ENCODE results near the gene C20orf204. TPM values are rescaled to one million over a fixed set of nuclear protein-coding genes. Genes with fewer than 3 reads are reported as not detected.

Gene C20orf204
- total and polyA plus RNA-seq, 2 of the 8 experiments (the other 6 are each of a cell fraction or from before 2014, with no cell fraction given) = 0.39 to 0.52 TPM

DNA sequence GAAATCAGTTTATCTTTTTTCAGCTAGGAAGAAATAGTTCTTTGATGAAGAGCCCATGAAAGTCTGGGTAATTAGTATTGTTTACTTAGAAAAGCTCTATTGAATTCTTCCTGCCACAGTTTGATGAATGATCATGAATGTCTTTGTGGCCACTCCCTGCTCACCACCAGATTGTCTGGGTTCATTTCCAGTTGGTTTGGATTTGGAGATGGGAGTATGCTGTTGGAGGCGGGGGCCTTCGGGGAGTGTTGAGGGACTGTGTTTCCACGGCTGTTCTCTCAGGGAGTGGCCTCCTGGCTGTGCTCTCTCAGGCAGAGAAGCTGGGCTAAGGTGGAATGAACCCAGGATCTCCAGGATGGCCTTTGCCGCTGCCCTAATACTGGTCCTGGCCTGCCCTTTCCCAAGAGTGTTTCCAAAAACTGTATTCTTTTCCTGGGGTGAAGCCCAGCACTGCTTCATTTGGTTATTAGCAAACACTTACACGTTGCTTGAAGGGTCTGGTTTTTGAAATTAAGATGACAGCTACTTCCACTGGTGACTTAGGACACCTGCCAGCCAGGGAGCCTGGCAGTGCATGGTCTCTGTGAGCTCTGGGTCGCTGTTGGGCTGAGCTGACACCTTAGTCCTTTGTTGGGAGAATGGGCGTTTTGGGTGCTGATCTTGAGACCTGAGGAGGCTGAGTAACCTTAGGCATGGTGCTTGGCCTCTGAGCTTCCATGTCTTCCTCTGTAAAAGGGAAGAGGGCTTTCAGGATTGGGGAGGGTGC is 31.8 kb upstream of the C20orf204 start:
- Histone ChIP-seq H2BK5ac (ENCODE audit: low read depth, low read length) (no peak overlapping the region), H3K27ac (ENCODE audit: low read depth, low read length) (no peak overlapping the region), H4K20me1 (replicated peaks in 1 of 2; ENCODE audit: control insufficient read depth in 1 of 2, insufficient read depth in 2 of 2, low read length in 2 of 2) (peaks cover 11 to 15% of the 10 kb centered on the region in 2 experiments), H2BK20ac (ENCODE audit: low read length) (no peak overlapping the region), H3K23me2 (ENCODE audit: low read depth, low read length) (no peaks in the 10 kb centered on the region), H3K23ac (ENCODE audit: insufficient read length) (no peak overlapping the region), H2BK120ac (replicated peaks; ENCODE audit: low read depth, low read length) (no peak overlapping the region), H3K4ac (replicated peaks; ENCODE audit: insufficient read length, low read depth, low read length) (no peak overlapping the region), H4K91ac (replicated peaks; ENCODE audit: insufficient read length, low read length) (no peak overlapping the region), H3K36me3 (ENCODE audit: control insufficient read depth in 2 of 4, insufficient read depth in 4 of 4, low read length in 3 of 4) (peaks cover 11 to 52% (median 30%) of the 10 kb centered on the region in 4 experiments), H3K4me2 (ENCODE audit: insufficient read depth in 1 of 2, low read depth in 2 of 2, low read length in 2 of 2) (no peak overlapping the region), H2BK12ac (ENCODE audit: low read depth, low read length) (no peak overlapping the region), H3K56ac (replicated peaks; ENCODE audit: insufficient read length, low read depth, low read length) (no peak overlapping the region), H3K79me1 (ENCODE audit: low read depth, low read length) (peaks cover 7% of the 10 kb centered on the region), H3K18ac (ENCODE audit: extremely low read depth, low read length) (no peak overlapping the region), H3K27me3 (replicated peaks in 1 of 4; ENCODE audit: control insufficient read depth in 3 of 4, extremely low read depth in 1 of 4, insufficient read depth in 3 of 4, low read length in 3 of 4) (no peaks in the 10 kb centered on the region), H2AFZ (ENCODE audit: low read length) (no peak overlapping the region), H3K9ac (replicated peaks in 1 of 4; ENCODE audit: extremely low read depth in 1 of 4, low read depth in 3 of 4, low read length in 3 of 4) (no peak overlapping the region), H4K8ac (ENCODE audit: extremely low read depth, insufficient read depth, low read length) (no peak overlapping the region), H2AK5ac (ENCODE audit: low read depth, low read length) (no peak overlapping the region), H3K14ac (ENCODE audit: insufficient read length) (no peak overlapping the region), H3K4me3 (ENCODE audit: extremely low read depth in 1 of 4, insufficient read depth in 2 of 4, low read depth in 3 of 4, low read length in 4 of 4) (no peak overlapping the region), H3K9me3 (ENCODE audit: insufficient read depth in 2 of 2, low read depth in 1 of 2, low read length in 1 of 2) (no peaks in the 10 kb centered on the region), H3K4me1 (replicated peaks in 1 of 4; ENCODE audit: control insufficient read depth in 3 of 4, insufficient read depth in 4 of 4, low read length in 3 of 4) (0 out of 7 replicates have a peak, but pooled peaks cover 0 to 2% (median 0%) of the 10 kb centered on the region in 4 experiments), H2BK15ac (ENCODE audit: low read length) (no peak overlapping the region), H4K5ac (ENCODE audit: insufficient read length, low read depth, low read length) (no peak overlapping the region), H3K79me2 (ENCODE audit: control insufficient read depth in 1 of 2, insufficient read depth in 2 of 2, low read length in 2 of 2) (peaks cover 0 to 5% of the 10 kb centered on the region in 2 experiments; a peak in 2 of 4 replicates)
- FAIRE-seq (no peak), DNase-seq (ENCODE audit: low read depth in 1 of 2, low spot score in 2 of 2) (no peak)
- ChIA-PET POLR2A (ENCODE audit: partially characterized antibody) (interaction anchor here (1.4 kb wide), 1 partner anchor 14 kb away, joined by 3 read pairs; no protein-coding TSS in a partner anchor), CTCF (ENCODE audit: partially characterized antibody) (interaction anchor here (1.5 kb wide), 1 partner anchor 53 kb away, joined by 3 read pairs; no protein-coding TSS in a partner anchor)
- 84% methylated on average over 7 of the region's 7 CpGs; no CpG with 5 or more reads in 1 of the 2 experiments for WGBS, 2 experiments (ENCODE audit: extremely low coverage in 1 of 2, insufficient coverage in 1 of 2, insufficient read length in 1 of 2, insufficient replicate concordance in 2 of 2, low coverage in 1 of 2, low lambda C conversion rate in 2 of 2, missing lambda C conversion rate in 1 of 2)
- TF ChIP-seq RAD21 (IDR thresholded peaks at IDR 0.05 in 1 of 2, conservative IDR thresholded peaks at IDR 0.05 in 1 of 2; ENCODE audit: low read depth in 2 of 2, low read length in 2 of 2) = no peak
- TF ChIP-seq CHD2 (IDR thresholded peaks at IDR 0.05; ENCODE audit: low read length) = no peak
- TF ChIP-seq CBX8 (IDR thresholded peaks at IDR 0.05; ENCODE audit: borderline replicate concordance, low read depth, low read length) = no peak
- no peak for TF ChIP-seq HDAC6 (IDR thresholded peaks at IDR 0.05; ENCODE audit: low read depth, low read length)
- TF ChIP-seq RBBP5 (IDR thresholded peaks at IDR 0.05; ENCODE audit: borderline replicate concordance, low read depth, low read length) = no peak
- no peak for TF ChIP-seq TEAD4 (IDR thresholded peaks at IDR 0.05; ENCODE audit: low read depth, low read length)
- no peak for TF ChIP-seq RXRA (IDR thresholded peaks at IDR 0.05; ENCODE audit: insufficient read depth, low read depth, low read length)
- TF ChIP-seq SIN3A (conservative IDR thresholded peaks at IDR 0.05 in 1 of 2, IDR thresholded peaks at IDR 0.05 in 1 of 2; ENCODE audit: low read depth in 1 of 2, low read length in 2 of 2) = no peak
- no peak for TF ChIP-seq ASH2L (IDR thresholded peaks at IDR 0.05; ENCODE audit: low read length)
- TF ChIP-seq CREB1 (IDR thresholded peaks at IDR 0.05) = no peak
- no peak for TF ChIP-seq NRF1 (IDR thresholded peaks at IDR 0.05; ENCODE audit: low read depth, low read length)
